ENCODE results near the gene USP37.

Gene USP37

GRCh38 chr2:218523651-218524050 lies 44.5 kb downstream of the USP37 start:
- no peaks in the 10 kb centered on the region for H3K27me3 ChIP-seq (ENCODE audit: insufficient read depth, poor library complexity, severe bottlenecking)
- no peak overlapping the region for H3K4me3 ChIP-seq (replicated peaks; ENCODE audit: insufficient read depth, low read length)
- no peak for DNase-seq (ENCODE audit: low read depth in 1 of 2, low spot score in 1 of 2)
- TF ChIP-seq, protein P1, sequence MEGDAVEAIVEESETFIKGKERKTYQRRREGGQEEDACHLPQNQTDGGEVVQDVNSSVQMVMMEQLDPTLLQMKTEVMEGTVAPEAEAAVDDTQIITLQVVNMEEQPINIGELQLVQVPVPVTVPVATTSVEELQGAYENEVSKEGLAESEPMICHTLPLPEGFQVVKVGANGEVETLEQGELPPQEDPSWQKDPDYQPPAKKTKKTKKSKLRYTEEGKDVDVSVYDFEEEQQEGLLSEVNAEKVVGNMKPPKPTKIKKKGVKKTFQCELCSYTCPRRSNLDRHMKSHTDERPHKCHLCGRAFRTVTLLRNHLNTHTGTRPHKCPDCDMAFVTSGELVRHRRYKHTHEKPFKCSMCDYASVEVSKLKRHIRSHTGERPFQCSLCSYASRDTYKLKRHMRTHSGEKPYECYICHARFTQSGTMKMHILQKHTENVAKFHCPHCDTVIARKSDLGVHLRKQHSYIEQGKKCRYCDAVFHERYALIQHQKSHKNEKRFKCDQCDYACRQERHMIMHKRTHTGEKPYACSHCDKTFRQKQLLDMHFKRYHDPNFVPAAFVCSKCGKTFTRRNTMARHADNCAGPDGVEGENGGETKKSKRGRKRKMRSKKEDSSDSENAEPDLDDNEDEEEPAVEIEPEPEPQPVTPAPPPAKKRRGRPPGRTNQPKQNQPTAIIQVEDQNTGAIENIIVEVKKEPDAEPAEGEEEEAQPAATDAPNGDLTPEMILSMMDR (IDR thresholded peaks at IDR 0.05; ENCODE audit: insufficient read depth, low read length), result no peak
- TF ChIP-seq SPI1 (IDR thresholded peaks at IDR 0.05; ENCODE audit: borderline replicate concordance, low read depth) (no peak), POLR2AphosphoS5 (IDR thresholded peaks at IDR 0.05; ENCODE audit: low read depth) (no peak), GABPA (IDR thresholded peaks at IDR 0.05; ENCODE audit: low read depth) (no peak)
- TF ChIP-seq, protein P2, sequence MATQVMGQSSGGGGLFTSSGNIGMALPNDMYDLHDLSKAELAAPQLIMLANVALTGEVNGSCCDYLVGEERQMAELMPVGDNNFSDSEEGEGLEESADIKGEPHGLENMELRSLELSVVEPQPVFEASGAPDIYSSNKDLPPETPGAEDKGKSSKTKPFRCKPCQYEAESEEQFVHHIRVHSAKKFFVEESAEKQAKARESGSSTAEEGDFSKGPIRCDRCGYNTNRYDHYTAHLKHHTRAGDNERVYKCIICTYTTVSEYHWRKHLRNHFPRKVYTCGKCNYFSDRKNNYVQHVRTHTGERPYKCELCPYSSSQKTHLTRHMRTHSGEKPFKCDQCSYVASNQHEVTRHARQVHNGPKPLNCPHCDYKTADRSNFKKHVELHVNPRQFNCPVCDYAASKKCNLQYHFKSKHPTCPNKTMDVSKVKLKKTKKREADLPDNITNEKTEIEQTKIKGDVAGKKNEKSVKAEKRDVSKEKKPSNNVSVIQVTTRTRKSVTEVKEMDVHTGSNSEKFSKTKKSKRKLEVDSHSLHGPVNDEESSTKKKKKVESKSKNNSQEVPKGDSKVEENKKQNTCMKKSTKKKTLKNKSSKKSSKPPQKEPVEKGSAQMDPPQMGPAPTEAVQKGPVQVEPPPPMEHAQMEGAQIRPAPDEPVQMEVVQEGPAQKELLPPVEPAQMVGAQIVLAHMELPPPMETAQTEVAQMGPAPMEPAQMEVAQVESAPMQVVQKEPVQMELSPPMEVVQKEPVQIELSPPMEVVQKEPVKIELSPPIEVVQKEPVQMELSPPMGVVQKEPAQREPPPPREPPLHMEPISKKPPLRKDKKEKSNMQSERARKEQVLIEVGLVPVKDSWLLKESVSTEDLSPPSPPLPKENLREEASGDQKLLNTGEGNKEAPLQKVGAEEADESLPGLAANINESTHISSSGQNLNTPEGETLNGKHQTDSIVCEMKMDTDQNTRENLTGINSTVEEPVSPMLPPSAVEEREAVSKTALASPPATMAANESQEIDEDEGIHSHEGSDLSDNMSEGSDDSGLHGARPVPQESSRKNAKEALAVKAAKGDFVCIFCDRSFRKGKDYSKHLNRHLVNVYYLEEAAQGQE (IDR thresholded peaks at IDR 0.05; ENCODE audit: insufficient replicate concordance, low read depth), result no peak
- H3K27ac ChIP-seq (replicated peaks), result no peak overlapping the region

GRCh38 chr2:218518876-218519275 lies 49.3 kb downstream of the USP37 start:
- Histone ChIP-seq H3K4me3 (replicated peaks; ENCODE audit: insufficient read depth, low read length) (no peak overlapping the region), H3K27ac (replicated peaks) (no peak overlapping the region), H3K27me3 (ENCODE audit: insufficient read depth, poor library complexity, severe bottlenecking) (no peaks in the 10 kb centered on the region)
- no peak for DNase-seq (ENCODE audit: low read depth in 1 of 2, low spot score in 1 of 2)
- TF ChIP-seq GABPA (IDR thresholded peaks at IDR 0.05; ENCODE audit: low read depth) (no peak), SPI1 (IDR thresholded peaks at IDR 0.05; ENCODE audit: borderline replicate concordance, low read depth) (no peak), POLR2AphosphoS5 (IDR thresholded peaks at IDR 0.05; ENCODE audit: low read depth) (no peak)
- TF ChIP-seq, protein P2 (IDR thresholded peaks at IDR 0.05; ENCODE audit: insufficient replicate concordance, low read depth), result no peak
- TF ChIP-seq, protein P1 (IDR thresholded peaks at IDR 0.05; ENCODE audit: insufficient read depth, low read length), result no peak

DNA sequence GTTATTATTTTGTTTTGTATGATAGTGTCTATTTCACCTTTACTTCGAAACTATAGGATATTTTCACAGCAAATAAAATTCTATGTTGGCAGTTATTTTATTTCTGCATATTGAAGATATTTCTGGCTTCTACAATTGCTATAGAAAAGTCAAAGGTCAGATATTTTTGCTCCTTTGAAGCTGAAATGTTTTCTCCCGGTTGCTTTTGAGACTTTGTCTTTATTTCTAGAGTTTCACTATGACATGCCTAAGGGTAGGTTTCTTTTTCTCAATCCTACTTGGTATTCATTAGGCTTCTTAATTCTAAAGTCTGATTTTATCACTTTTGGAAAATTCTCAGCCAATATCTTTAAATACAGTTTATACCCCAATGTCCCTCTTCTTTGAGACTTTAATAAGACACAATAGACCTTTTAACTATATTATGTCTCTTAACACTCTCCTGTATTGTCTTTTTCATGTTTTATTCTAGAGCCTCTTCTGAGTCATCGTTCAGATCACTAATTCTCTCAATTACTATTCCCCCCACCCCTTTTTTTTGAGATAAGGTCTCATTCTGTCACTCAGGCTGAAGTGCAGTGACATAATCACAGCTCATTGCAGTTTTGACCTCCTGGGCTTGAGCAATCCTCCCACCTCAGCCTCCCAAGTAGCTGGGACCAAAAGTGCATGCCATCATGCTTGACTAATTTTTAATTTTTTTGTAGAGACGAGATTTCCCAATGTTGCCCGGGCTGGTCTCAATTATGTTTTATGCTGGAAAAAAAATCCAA lies 50.5 kb downstream of the USP37 start:
- Histone ChIP-seq H3K27me3 (ENCODE audit: insufficient read depth, poor library complexity, severe bottlenecking) (no peaks in the 10 kb centered on the region), H3K27ac (replicated peaks) (no peak overlapping the region), H3K4me3 (replicated peaks; ENCODE audit: insufficient read depth, low read length) (no peak overlapping the region)
- no peak for DNase-seq (ENCODE audit: low read depth in 1 of 2, low spot score in 1 of 2)
- TF ChIP-seq SPI1 (IDR thresholded peaks at IDR 0.05; ENCODE audit: borderline replicate concordance, low read depth), result no peak
- no peak for TF ChIP-seq POLR2AphosphoS5 (IDR thresholded peaks at IDR 0.05; ENCODE audit: low read depth)
- TF ChIP-seq, protein P1 (IDR thresholded peaks at IDR 0.05; ENCODE audit: insufficient read depth, low read length), result no peak
- TF ChIP-seq, protein P2 (IDR thresholded peaks at IDR 0.05; ENCODE audit: insufficient replicate concordance, low read depth), result no peak
- no peak for TF ChIP-seq GABPA (IDR thresholded peaks at IDR 0.05; ENCODE audit: low read depth)

Measured in HL-60 (cell line).